SU-DHL-6 (cell line): ENCODE results near the gene MLYCD.

Experiments
- H2AFZ ChIP-seq: fragments of 200-600 bp; sonication (generic); 2 replicates; pipeline ENCODE4 v1.6.1; 2014; ENCODE audit warnings: low read depth, mild to moderate bottlenecking, moderate library complexity, mixed read lengths, antibody characterized with exemption, low read length; ENCODE audit not compliant: severe bottlenecking
- H3F3A ChIP-seq: fragments of 200-600 bp; shearing (Covaris generic); 2 replicates; pipeline ENCODE4 v1.6.0; 2016; ENCODE audit warnings: antibody characterized with exemption, mild to moderate bottlenecking; ENCODE audit not compliant: insufficient read depth
- H3K27ac ChIP-seq: fragments of 200-600 bp; sonication (generic); 2 replicates; pipeline ENCODE4 v1.5.1; 2016; ENCODE audit warnings: low read depth, mild to moderate bottlenecking, low read length, moderate library complexity, mixed read lengths
- H3K27me3 ChIP-seq: fragments of 200-600 bp; sonication (generic), shearing (Covaris generic); 2 replicates; pipeline ENCODE4 v1.6.0; 2014; ENCODE audit warnings: mild to moderate bottlenecking, low read length
- H3K36me3 ChIP-seq: fragments of 200-600 bp; sonication (generic); 2 replicates; pipeline ENCODE4 v1.6.1; 2014; ENCODE audit warnings: mild to moderate bottlenecking, low read length, mixed read lengths
- H3K4me2 ChIP-seq: fragments of 300-600, 200-600 bp; shearing (Covaris generic), sonication (generic); 2 replicates; pipeline ENCODE4 v1.6.0; 2014; ENCODE audit warnings: low read length, low read depth, mild to moderate bottlenecking; ENCODE audit not compliant: poor library complexity, severe bottlenecking
- H3K4me3 ChIP-seq: fragments of 200-600 bp; sonication (generic); 2 replicates; pipeline ENCODE4 v1.5.1; 2014; ENCODE audit warnings: antibody characterized with exemption, low read length, mild to moderate bottlenecking, mixed read lengths; ENCODE audit not compliant: insufficient read depth, poor library complexity, severe bottlenecking
- H3K79me2 ChIP-seq: fragments of 200-600 bp; sonication (generic); 2 replicates; pipeline ENCODE4 v1.6.1; 2014; ENCODE audit warnings: mild to moderate bottlenecking, low read length, moderate library complexity; ENCODE audit not compliant: insufficient read depth
- H3K9ac ChIP-seq: fragments of 200-600 bp; sonication (generic); 2 replicates; pipeline ENCODE4 v1.7.0; 2014; ENCODE audit warnings: mild to moderate bottlenecking, low read length
- H3K9me2 ChIP-seq: fragments of 200-600 bp; sonication (generic); replicated peaks from 2 replicates; pipeline ENCODE4 v1.6.1; 2014; ENCODE audit warnings: low read length; ENCODE audit not compliant: insufficient read depth
- H3K9me3 ChIP-seq: fragments of 200-600 bp; sonication (generic); 2 replicates; pipeline ENCODE4 v1.6.1; 2014; ENCODE audit warnings: low read length, mixed read lengths; ENCODE audit not compliant: insufficient read depth
- H4K20me1 ChIP-seq: fragments of 200-600 bp; sonication (generic); 2 replicates; pipeline ENCODE4 v1.6.1; 2014; ENCODE audit warnings: low read depth, mild to moderate bottlenecking, antibody characterized with exemption, low read length, moderate library complexity, mixed read lengths
- EZH2phosphoT487 ChIP-seq: fragments of 200-600 bp; sonication (generic), shearing (Covaris generic); conservative IDR thresholded peaks from 2 replicates; pipeline ENCODE4 v1.6.1; 2018; ENCODE audit warnings: mild to moderate bottlenecking, antibody characterized with exemption, low read length, moderate library complexity, mixed read lengths
- TF ChIP-seq, protein P1 (sequence below): fragments of 200-600 bp; sonication (generic); IDR thresholded peaks from one replicate; pipeline ENCODE4 v1.5.1; 2017; ENCODE audit warnings: antibody characterized with exemption, mild to moderate bottlenecking, low read length, moderate library complexity; ENCODE audit not compliant: insufficient read depth, poor library complexity, severe bottlenecking

Gene MLYCD

DNA sequence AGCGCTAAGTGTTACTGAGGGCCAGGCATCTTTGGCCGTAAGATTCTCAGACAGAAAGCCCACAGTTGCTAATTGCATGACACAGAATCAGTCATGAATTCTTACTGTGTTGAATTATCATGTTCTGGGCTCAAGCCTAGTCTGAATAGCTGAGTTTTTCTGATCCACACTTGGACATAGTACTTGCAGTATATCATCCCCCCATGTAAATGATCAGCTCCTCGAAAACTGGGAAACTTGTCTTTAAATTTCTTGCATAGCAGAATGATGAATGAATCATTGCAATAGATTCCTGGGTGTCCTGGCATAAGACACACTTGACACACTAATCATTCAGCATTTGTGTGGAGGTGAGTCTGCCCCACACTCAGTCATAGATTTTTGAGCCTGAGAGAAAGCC lies 2.2 kb downstream of the MLYCD start:
- H3K9me3 ChIP-seq = no peaks in the 10 kb centered on the region
- no peaks in the 10 kb centered on the region for H4K20me1 ChIP-seq
- H2AFZ ChIP-seq = no peak overlapping the region
- no peaks in the 10 kb centered on the region for H3K27me3 ChIP-seq
- no peaks in the 10 kb centered on the region for H3F3A ChIP-seq
- TF ChIP-seq, protein P1, sequence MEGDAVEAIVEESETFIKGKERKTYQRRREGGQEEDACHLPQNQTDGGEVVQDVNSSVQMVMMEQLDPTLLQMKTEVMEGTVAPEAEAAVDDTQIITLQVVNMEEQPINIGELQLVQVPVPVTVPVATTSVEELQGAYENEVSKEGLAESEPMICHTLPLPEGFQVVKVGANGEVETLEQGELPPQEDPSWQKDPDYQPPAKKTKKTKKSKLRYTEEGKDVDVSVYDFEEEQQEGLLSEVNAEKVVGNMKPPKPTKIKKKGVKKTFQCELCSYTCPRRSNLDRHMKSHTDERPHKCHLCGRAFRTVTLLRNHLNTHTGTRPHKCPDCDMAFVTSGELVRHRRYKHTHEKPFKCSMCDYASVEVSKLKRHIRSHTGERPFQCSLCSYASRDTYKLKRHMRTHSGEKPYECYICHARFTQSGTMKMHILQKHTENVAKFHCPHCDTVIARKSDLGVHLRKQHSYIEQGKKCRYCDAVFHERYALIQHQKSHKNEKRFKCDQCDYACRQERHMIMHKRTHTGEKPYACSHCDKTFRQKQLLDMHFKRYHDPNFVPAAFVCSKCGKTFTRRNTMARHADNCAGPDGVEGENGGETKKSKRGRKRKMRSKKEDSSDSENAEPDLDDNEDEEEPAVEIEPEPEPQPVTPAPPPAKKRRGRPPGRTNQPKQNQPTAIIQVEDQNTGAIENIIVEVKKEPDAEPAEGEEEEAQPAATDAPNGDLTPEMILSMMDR = no peak
- no peak for TF ChIP-seq EZH2phosphoT487
- H3K79me2 ChIP-seq = no peaks in the 10 kb centered on the region
- no peaks in the 10 kb centered on the region for H3K36me3 ChIP-seq
- H3K4me3 ChIP-seq = no peak overlapping the region
- no peak overlapping the region for H3K27ac ChIP-seq
- no peak overlapping the region for H3K9ac ChIP-seq
- no peaks in the 10 kb centered on the region for H3K9me2 ChIP-seq
- H3K4me2 ChIP-seq = no peak overlapping the region

DNA sequence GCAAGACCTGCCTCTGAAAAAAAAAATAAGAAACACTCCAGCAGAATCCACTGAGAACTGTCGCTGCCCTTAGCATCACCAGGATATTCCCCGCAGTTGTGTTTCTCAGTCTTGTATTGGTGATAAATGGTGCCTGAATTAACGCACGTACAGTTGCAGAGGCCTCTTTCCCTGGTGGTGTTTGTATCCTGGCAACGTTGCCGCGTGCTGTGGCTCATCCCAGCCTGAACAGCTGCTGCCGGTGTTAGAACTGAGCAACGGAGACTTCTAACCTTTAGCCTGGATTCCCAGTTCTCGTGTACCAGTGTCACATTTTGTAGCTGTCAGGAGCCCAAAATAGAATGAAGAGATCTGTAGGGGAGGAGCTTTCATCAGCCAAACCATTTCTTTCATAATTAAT lies 4.8 kb downstream of the MLYCD start:
- no peak overlapping the region for H2AFZ ChIP-seq
- H3K36me3 ChIP-seq = no peaks in the 10 kb centered on the region
- no peaks in the 10 kb centered on the region for H3K9me3 ChIP-seq
- no peak overlapping the region for H3K4me2 ChIP-seq
- no peak overlapping the region for H3K4me3 ChIP-seq
- no peaks in the 10 kb centered on the region for H3K27me3 ChIP-seq
- H3K9me2 ChIP-seq = no peaks in the 10 kb centered on the region
- no peak overlapping the region for H3K27ac ChIP-seq
- TF ChIP-seq, protein P1 = no peak
- no peak for TF ChIP-seq EZH2phosphoT487
- H4K20me1 ChIP-seq = no peaks in the 10 kb centered on the region
- no peaks in the 10 kb centered on the region for H3F3A ChIP-seq
- no peaks in the 10 kb centered on the region for H3K79me2 ChIP-seq
- H3K9ac ChIP-seq = no peak overlapping the region

DNA sequence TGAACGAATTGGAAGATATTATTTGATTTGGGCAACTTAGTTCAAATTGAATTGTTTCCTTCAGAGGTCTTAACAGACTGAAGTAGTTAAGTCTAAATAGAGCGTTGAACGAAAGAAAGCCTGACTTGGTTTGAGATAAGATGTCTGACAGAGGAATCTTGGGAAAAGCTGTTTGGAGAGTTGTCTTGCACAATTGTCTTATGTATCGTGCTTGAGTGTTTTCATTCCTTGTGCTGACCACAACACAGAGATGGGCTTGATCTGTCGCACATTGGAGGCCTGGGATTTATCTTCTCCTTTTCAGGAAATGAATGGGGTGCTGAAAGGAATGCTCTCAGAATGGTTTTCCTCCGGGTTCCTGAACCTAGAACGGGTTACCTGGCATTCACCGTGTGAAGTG lies 7.8 kb downstream of the MLYCD start:
- Histone ChIP-seq H3F3A (no peaks in the 10 kb centered on the region), H3K9me2 (no peaks in the 10 kb centered on the region), H2AFZ (no peak overlapping the region), H3K4me3 (no peak overlapping the region), H3K27me3 (no peaks in the 10 kb centered on the region), H4K20me1 (no peaks in the 10 kb centered on the region), H3K9me3 (no peaks in the 10 kb centered on the region), H3K27ac (no peak overlapping the region), H3K9ac (no peak overlapping the region), H3K4me2 (no peak overlapping the region), H3K36me3 (no peaks in the 10 kb centered on the region), H3K79me2 (no peaks in the 10 kb centered on the region)
- TF ChIP-seq, protein P1 = no peak
- no peak for TF ChIP-seq EZH2phosphoT487
